HFFc6 (cell line): Measurements from ENCODE around the gene ARVCF. TPM values are rescaled to one million over a fixed set of nuclear protein-coding genes. Genes with fewer than 3 reads are reported as not detected.

ENCODE experiments used
- DNase-seq: peaks from one replicate; pipeline ENCODE4 v3.0.0-alpha.2; 2018
- H3K27ac Mint-ChIP-seq: 2 replicates; pipeline ENCODE4 v1.8.0; 2020; ENCODE audit warnings: mild to moderate bottlenecking, mixed read lengths
- H3K27me3 Mint-ChIP-seq: 2 replicates; pipeline ENCODE4 v1.8.0; 2021; ENCODE audit warnings: mild to moderate bottlenecking, moderate library complexity, mixed read lengths; ENCODE audit not compliant: insufficient read depth
- H3K36me3 Mint-ChIP-seq: 2 replicates; pipeline ENCODE4 v1.8.0; 2021; ENCODE audit warnings: low read depth, mixed read lengths
- H3K4me1 Mint-ChIP-seq: 2 replicates; pipeline ENCODE4 v1.8.0; 2020; ENCODE audit warnings: low read depth, mixed read lengths
- H3K4me3 Mint-ChIP-seq: 2 replicates; pipeline ENCODE4 v1.8.0; 2020; ENCODE audit warnings: mild to moderate bottlenecking, moderate library complexity, mixed read lengths
- H3K9me3 Mint-ChIP-seq: 2 replicates; pipeline ENCODE4 v1.8.0; 2020; ENCODE audit warnings: mild to moderate bottlenecking, mixed read lengths
- long read RNA-seq: library from polyadenylated mRNA; unstranded; transcript quantifications from one replicate; pipeline ENCODE4 v2.0.0, GENCODE V29; 2019
- total RNA-seq, 6 experiments: library from RNA; stranded (reverse); fragmentation: NEBNext Ultra II Directional; extraction: Animal tissue kit (Norgen Biotek cat#: 25700); gene quantifications; 2 replicates in 1 of 6; 3 replicates in 5 of 6; pipeline ENCODE4 v1.2.3, GENCODE V29; 2021
- TF ChIP-seq, protein P1 (sequence below): fragments of 200-600 bp; sonication (generic); IDR thresholded peaks from 2 replicates; pipeline ENCODE4 v1.5.0; 2021; ENCODE audit warnings: antibody characterized with exemption, mild to moderate bottlenecking

Gene ARVCF, protein sequence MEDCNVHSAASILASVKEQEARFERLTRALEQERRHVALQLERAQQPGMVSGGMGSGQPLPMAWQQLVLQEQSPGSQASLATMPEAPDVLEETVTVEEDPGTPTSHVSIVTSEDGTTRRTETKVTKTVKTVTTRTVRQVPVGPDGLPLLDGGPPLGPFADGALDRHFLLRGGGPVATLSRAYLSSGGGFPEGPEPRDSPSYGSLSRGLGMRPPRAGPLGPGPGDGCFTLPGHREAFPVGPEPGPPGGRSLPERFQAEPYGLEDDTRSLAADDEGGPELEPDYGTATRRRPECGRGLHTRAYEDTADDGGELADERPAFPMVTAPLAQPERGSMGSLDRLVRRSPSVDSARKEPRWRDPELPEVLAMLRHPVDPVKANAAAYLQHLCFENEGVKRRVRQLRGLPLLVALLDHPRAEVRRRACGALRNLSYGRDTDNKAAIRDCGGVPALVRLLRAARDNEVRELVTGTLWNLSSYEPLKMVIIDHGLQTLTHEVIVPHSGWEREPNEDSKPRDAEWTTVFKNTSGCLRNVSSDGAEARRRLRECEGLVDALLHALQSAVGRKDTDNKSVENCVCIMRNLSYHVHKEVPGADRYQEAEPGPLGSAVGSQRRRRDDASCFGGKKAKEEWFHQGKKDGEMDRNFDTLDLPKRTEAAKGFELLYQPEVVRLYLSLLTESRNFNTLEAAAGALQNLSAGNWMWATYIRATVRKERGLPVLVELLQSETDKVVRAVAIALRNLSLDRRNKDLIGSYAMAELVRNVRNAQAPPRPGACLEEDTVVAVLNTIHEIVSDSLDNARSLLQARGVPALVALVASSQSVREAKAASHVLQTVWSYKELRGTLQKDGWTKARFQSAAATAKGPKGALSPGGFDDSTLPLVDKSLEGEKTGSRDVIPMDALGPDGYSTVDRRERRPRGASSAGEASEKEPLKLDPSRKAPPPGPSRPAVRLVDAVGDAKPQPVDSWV
- 1 to 10 TPM; 1.5 to 3.3 (median 2.0) TPM for total RNA-seq
- long read RNA-seq, partial matches to known transcripts, result 0 of 2 reads
- long read RNA-seq, other reads (novel, unspliced or antisense), result 2 of 2 reads

- no peak within 1 kb of the TSS for H3K27ac Mint-ChIP-seq
- H3K36me3 Mint-ChIP-seq, result no peaks in the 10 kb centered on the region
- peak within 1 kb of the TSS; percentile 79 for H3K4me3 Mint-ChIP-seq
- TF ChIP-seq, protein P1, sequence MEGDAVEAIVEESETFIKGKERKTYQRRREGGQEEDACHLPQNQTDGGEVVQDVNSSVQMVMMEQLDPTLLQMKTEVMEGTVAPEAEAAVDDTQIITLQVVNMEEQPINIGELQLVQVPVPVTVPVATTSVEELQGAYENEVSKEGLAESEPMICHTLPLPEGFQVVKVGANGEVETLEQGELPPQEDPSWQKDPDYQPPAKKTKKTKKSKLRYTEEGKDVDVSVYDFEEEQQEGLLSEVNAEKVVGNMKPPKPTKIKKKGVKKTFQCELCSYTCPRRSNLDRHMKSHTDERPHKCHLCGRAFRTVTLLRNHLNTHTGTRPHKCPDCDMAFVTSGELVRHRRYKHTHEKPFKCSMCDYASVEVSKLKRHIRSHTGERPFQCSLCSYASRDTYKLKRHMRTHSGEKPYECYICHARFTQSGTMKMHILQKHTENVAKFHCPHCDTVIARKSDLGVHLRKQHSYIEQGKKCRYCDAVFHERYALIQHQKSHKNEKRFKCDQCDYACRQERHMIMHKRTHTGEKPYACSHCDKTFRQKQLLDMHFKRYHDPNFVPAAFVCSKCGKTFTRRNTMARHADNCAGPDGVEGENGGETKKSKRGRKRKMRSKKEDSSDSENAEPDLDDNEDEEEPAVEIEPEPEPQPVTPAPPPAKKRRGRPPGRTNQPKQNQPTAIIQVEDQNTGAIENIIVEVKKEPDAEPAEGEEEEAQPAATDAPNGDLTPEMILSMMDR, result peak; percentile 47
- H3K4me1 Mint-ChIP-seq, result peaks cover 11% of the 10 kb centered on the region
- peak; percentile 82 for DNase-seq
- no peaks in the 10 kb centered on the region for H3K9me3 Mint-ChIP-seq
- peaks cover 14% of the 10 kb centered on the region for H3K27me3 Mint-ChIP-seq
Measured at GRCh38 chr22:20016734-20017621, at the start of gene ARVCF. TSS of gene ARVCF (minus strand) at chr22:20016823. CDS start at chr22:19990794, 26,029 bp downstream.

GRCh38 chr22:20065896-20066616 is 49.4 kb upstream of the ARVCF start:
- DNase-seq, result no peak
- TF ChIP-seq, protein P1, result no peak
- H3K27ac Mint-ChIP-seq, result no peak overlapping the region
- peaks cover 9% of the 10 kb centered on the region for H3K27me3 Mint-ChIP-seq
- H3K4me3 Mint-ChIP-seq, result no peak overlapping the region
- H3K36me3 Mint-ChIP-seq, result peaks cover 9% of the 10 kb centered on the region
- H3K9me3 Mint-ChIP-seq, result no peaks in the 10 kb centered on the region
- peaks cover 15% of the 10 kb centered on the region for H3K4me1 Mint-ChIP-seq

GRCh38 chr22:20064545-20065262 is 48.1 kb upstream of the ARVCF start:
- DNase-seq, result no peak
- Mint-ChIP-seq H3K36me3 (peaks cover 9% of the 10 kb centered on the region), H3K27ac (no peak overlapping the region), H3K27me3 (peaks cover 7% of the 10 kb centered on the region), H3K9me3 (no peaks in the 10 kb centered on the region), H3K4me1 (peaks cover 15% of the 10 kb centered on the region), H3K4me3 (no peak overlapping the region)
- TF ChIP-seq, protein P1, result no peak

- DNase-seq, result no peak
- TF ChIP-seq, protein P1, result no peak
- H3K27ac Mint-ChIP-seq, result no peak overlapping the region
- H3K27me3 Mint-ChIP-seq, result peaks cover 6% of the 10 kb centered on the region
- H3K4me3 Mint-ChIP-seq, result no peak overlapping the region
- peaks cover 9% of the 10 kb centered on the region for H3K36me3 Mint-ChIP-seq
- peaks cover 15% of the 10 kb centered on the region for H3K4me1 Mint-ChIP-seq
- no peaks in the 10 kb centered on the region for H3K9me3 Mint-ChIP-seq
Measured at GRCh38 chr22:20064140-20064480, 47.5 kb upstream of the ARVCF start.
